IMR-90 (cell line): ENCODE results near the gene NAMPT. TPM values are rescaled to one million over a fixed set of nuclear protein-coding genes. Genes with fewer than 3 reads are reported as not detected.
A peak's percentile ranks its signal among the peaks of the same experiment; 100 is the strongest.

ENCODE experiments used
- ATAC-seq: fragments of 200-7000 bp; cut with Tn5 transposase; 2 replicates; pipeline ENCODE4 v1.9.1; 2020; ENCODE audit warnings: low read depth, mild to moderate bottlenecking, moderate library complexity
- BruUV-seq: library from RNA; stranded (reverse); fragments of 400-500 nt; replicated peaks from 2 replicates; lab custom pipeline; 2021; lab: Mats Ljungman, UMichigan
- CTCF ChIA-PET: fragments of 300-600 bp; formaldehyde crosslinking; extraction: SDS; loops from one replicate; lab custom pipeline; 2021; ENCODE audit warnings: antibody characterized with exemption; lab: Yijun Ruan, JAX
- POLR2A ChIA-PET: fragments of 300-600 bp; sonication (Branson Sonifier 250); formaldehyde crosslinking; loops from one replicate; lab custom pipeline; 2022; ENCODE audit warnings: antibody characterized with exemption; ENCODE audit not compliant: unreplicated experiment; lab: Charles Lee
- DNase-seq: peaks from one replicate; pipeline ENCODE4 v3.0.0; 2013
- H2AFZ ChIP-seq: replicated peaks from 2 replicates; pipeline ENCODE3; 2013; ENCODE audit warnings: low read length, mild to moderate bottlenecking; ENCODE audit not compliant: poor library complexity
- H2AK5ac ChIP-seq: 2 replicates; pipeline ENCODE4 v1.6.1; 2013; ENCODE audit warnings: low read depth, low read length, inconsistent platforms
- H2AK9ac ChIP-seq: replicated peaks from 2 replicates; pipeline ENCODE3; 2013; ENCODE audit warnings: mild to moderate bottlenecking, low read depth, low read length, moderate library complexity; ENCODE audit not compliant: poor library complexity
- H2BK120ac ChIP-seq: 2 replicates; pipeline ENCODE4 v1.6.1; 2013; ENCODE audit warnings: low read depth, low read length, inconsistent platforms
- H2BK15ac ChIP-seq: 3 replicates; pipeline ENCODE4 v1.6.1; 2013; ENCODE audit warnings: low read depth, low read length, inconsistent platforms
- H2BK20ac ChIP-seq: 2 replicates; pipeline ENCODE4 v1.6.1; 2013; ENCODE audit warnings: low read depth, mild to moderate bottlenecking, inconsistent platforms, low read length, moderate library complexity
- H2BK5ac ChIP-seq: 2 replicates; pipeline ENCODE4 v1.6.1; 2013; ENCODE audit warnings: mild to moderate bottlenecking, low read depth, low read length, inconsistent platforms; ENCODE audit not compliant: poor library complexity, severe bottlenecking
- H3K14ac ChIP-seq: replicated peaks from 2 replicates; pipeline ENCODE4 v1.6.1; 2013; ENCODE audit warnings: low read depth, low read length, inconsistent platforms
- H3K18ac ChIP-seq: 2 replicates; pipeline ENCODE4 v1.6.1; 2013; ENCODE audit warnings: low read depth, low read length, control low read depth
- H3K23ac ChIP-seq: 2 replicates; pipeline ENCODE4 v1.6.1; 2013; ENCODE audit warnings: low read depth, low read length, inconsistent platforms
- H3K27ac ChIP-seq: 2 replicates; pipeline ENCODE4 v1.5.1; 2013; ENCODE audit warnings: mild to moderate bottlenecking, control low read depth, low read length; ENCODE audit not compliant: insufficient read depth
- H3K27me3 ChIP-seq: 2 replicates; pipeline ENCODE4 v1.6.1; 2013; ENCODE audit warnings: low read length; ENCODE audit not compliant: control insufficient read depth, insufficient read depth
- H3K36me3 ChIP-seq: 2 replicates; pipeline ENCODE4 v1.6.1; 2013; ENCODE audit warnings: low read length, mixed read lengths; ENCODE audit not compliant: control insufficient read depth, insufficient read depth
- H3K4ac ChIP-seq: 2 replicates; pipeline ENCODE4 v1.6.1; 2013; ENCODE audit warnings: low read depth, low read length, inconsistent platforms
- H3K4me1 ChIP-seq: 2 replicates; pipeline ENCODE4 v1.6.1; 2013; ENCODE audit warnings: low read length, mixed read lengths; ENCODE audit not compliant: control insufficient read depth, insufficient read depth
- H3K4me2 ChIP-seq: 2 replicates; pipeline ENCODE4 v1.6.1; 2013; ENCODE audit warnings: low read depth, mild to moderate bottlenecking, control low read depth, low read length, moderate library complexity
- H3K4me3 ChIP-seq: 2 replicates; pipeline ENCODE4 v1.5.1; 2013; ENCODE audit warnings: low read depth, mild to moderate bottlenecking, control low read depth, low read length, moderate library complexity; ENCODE audit not compliant: insufficient read depth
- H3K56ac ChIP-seq: 2 replicates; pipeline ENCODE4 v1.6.1; 2013; ENCODE audit warnings: low read length, inconsistent platforms; ENCODE audit not compliant: insufficient read depth; ENCODE audit errors: extremely low read depth
- H3K79me1 ChIP-seq, 2 experiments: 2 replicates each; pipeline ENCODE4 v1.6.1; 2013; ENCODE audit warnings: low read length in 2 of 2, inconsistent platforms in 1 of 2, low read depth in 1 of 2
- H3K9ac ChIP-seq: 2 replicates; pipeline ENCODE4 v1.6.1; 2013; ENCODE audit warnings: low read depth, low read length, control low read depth
- H3K9me1 ChIP-seq: 2 replicates; pipeline ENCODE4 v1.6.1; 2013; ENCODE audit warnings: low read length, inconsistent platforms; ENCODE audit not compliant: insufficient read depth
- H3K9me3 ChIP-seq: 2 replicates; pipeline ENCODE4 v1.6.1; 2013; ENCODE audit warnings: low read length; ENCODE audit not compliant: control insufficient read depth, insufficient read depth
- H4K20me1 ChIP-seq: 2 replicates; pipeline ENCODE4 v1.6.1; 2013; ENCODE audit warnings: low read length, inconsistent platforms; ENCODE audit not compliant: insufficient read depth
- H4K5ac ChIP-seq: 2 replicates; pipeline ENCODE4 v1.6.1; 2013; ENCODE audit warnings: mild to moderate bottlenecking, low read depth, low read length, control low read depth
- H4K8ac ChIP-seq, 2 experiments: 2 replicates each; pipeline ENCODE4 v1.6.1; 2013; ENCODE audit warnings: low read depth in 2 of 2, low read length in 2 of 2, control low read depth in 1 of 2, inconsistent platforms in 1 of 2
- H4K91ac ChIP-seq: 2 replicates; pipeline ENCODE4 v1.6.1; 2013; ENCODE audit warnings: low read depth, low read length, inconsistent platforms; ENCODE audit not compliant: insufficient read depth
- BHLHE40 ChIP-seq: fragments of 150-350 bp; IDR thresholded peaks from 2 replicates; pipeline ENCODE4 v1.6.1; 2016; ENCODE audit warnings: mild to moderate bottlenecking, low read depth, low read length
- CEBPB ChIP-seq: IDR thresholded peaks from 2 replicates; pipeline ENCODE4 v1.6.1; 2012; ENCODE audit warnings: low read depth, low read length, improper control_type of control experiment
- MAZ ChIP-seq: IDR thresholded peaks from 2 replicates; pipeline ENCODE4 v1.6.1; 2012; ENCODE audit warnings: low read depth, mild to moderate bottlenecking, low read length, improper control_type of control experiment, moderate library complexity, borderline replicate concordance
- POLR2A ChIP-seq: IDR thresholded peaks from 2 replicates; pipeline ENCODE4 v1.6.1; 2012; ENCODE audit warnings: mild to moderate bottlenecking, low read depth, low read length
- WGBS, 2 experiments: methylation state at CpG; one replicate each; pipeline versions ENCODE4 v1.1.5 to v1.1.7; 2013; ENCODE audit warnings: missing lambda C conversion rate in 2 of 2; ENCODE audit not compliant: insufficient read length in 1 of 2; ENCODE audit errors: extremely low coverage in 2 of 2; 5-methylcytosine and 5-hydroxymethylcytosine counted together
- dilution Hi-C: fragments of 300-500 bp; cut with HindIII; formaldehyde crosslinking; loops from one replicate; pipeline ENCODE4 v1.14.3; 2018; ENCODE audit warnings: low sequenced_read_pairs; ENCODE audit not compliant: unreplicated experiment
- in situ Hi-C: fragments of 300-500 bp; cut with MboI; formaldehyde crosslinking; loops from 3 replicates; pipeline ENCODE4 v1.14.3; 2019; ENCODE audit warnings: low sequenced_read_pairs, inconsistent platforms, mixed read lengths
- intact Hi-C: fragments of 100-400 bp; cut with micrococcal nuclease; formaldehyde crosslinking; loops from 2 replicates; pipeline ENCODE4 v1.10.0; 2022
- polyA plus RNA-seq, 3 experiments: library from polyadenylated mRNA; depleted of rRNA; stranded (reverse); fragments of >200 nt; gene quantifications; 2 replicates each; pipeline ENCODE4 v1.2.3, GENCODE V29; 2012; ENCODE audit warnings: low replicate concordance in 1 of 3
- total RNA-seq: library from RNA; depleted of rRNA; stranded (reverse); fragments of >200 nt; gene quantifications from 2 replicates; pipeline ENCODE4 v1.2.3, GENCODE V29; 2012
- TF ChIP-seq, protein P1 (sequence below): conservative IDR thresholded peaks from 2 replicates; pipeline ENCODE4 v1.5.1; 2012; ENCODE audit warnings: mild to moderate bottlenecking, low read depth, low read length, improper control_type of control experiment

NAMPT gene
- total and polyA plus RNA-seq, 2 of the 4 experiments (the other 2 are of a cell fraction) = 13.3 to 31.7 TPM

DNA sequence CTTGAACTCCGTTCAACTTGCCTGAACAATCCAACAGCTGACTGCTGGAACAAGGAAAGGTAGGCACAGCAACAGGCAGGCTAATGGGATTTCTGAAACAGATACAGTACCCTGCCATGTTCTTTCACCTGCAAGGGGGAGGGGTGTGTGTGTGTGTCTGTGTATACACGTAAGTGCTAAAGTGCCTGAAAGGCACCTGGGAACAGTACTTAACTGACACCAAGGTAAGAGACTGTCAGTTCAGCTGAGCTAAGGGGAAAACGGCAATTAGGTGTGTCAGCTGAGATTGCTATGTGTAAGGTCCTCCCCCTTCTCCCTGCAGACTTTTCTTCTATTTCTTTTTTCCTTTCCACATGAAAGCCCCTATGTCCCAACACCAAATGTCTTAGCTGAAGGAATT, 27.0 kb downstream of the NAMPT start:
- in situ Hi-C loops = no loop called here

More for the DNA sequence above, 27.0 kb downstream of the NAMPT start:
- H2BK15ac ChIP-seq = no peak overlapping the region
- H3K56ac ChIP-seq = no peak overlapping the region
- H4K5ac ChIP-seq = no peak overlapping the region
- H2AK9ac ChIP-seq = no peak overlapping the region
- H4K91ac ChIP-seq = no peak overlapping the region
- no CpG with 5 or more reads among the region's 3 CpGs for WGBS, 2 experiments
- H2BK120ac ChIP-seq = no peak overlapping the region
- no peak overlapping the region for H3K4me2 ChIP-seq
- no peak overlapping the region for H3K4ac ChIP-seq
- no peak overlapping the region for H3K14ac ChIP-seq
- ChIA-PET POLR2A (no interaction called here), CTCF (interaction anchor here (0.6 kb wide), 1 partner anchor 1297 kb away, joined by 7 read pairs; no protein-coding TSS in a partner anchor)
- intact Hi-C loops (no loop called here), dilution Hi-C loops (no loop called here)
- H2BK5ac ChIP-seq = no peak overlapping the region
- no peak overlapping the region for H2BK20ac ChIP-seq
- no peak overlapping the region for H3K4me3 ChIP-seq
- peaks cover 0 to 7% of the 10 kb centered on the region in 2 experiments; a peak in 2 of 4 replicates for H3K79me1 ChIP-seq
- no peak overlapping the region for H3K27ac ChIP-seq
- BruUV-seq = no TSS peak
- no peak overlapping the region for H2AK5ac ChIP-seq
- no peaks in the 10 kb centered on the region for H3K9me1 ChIP-seq
- no peak overlapping the region for H4K8ac ChIP-seq
- ATAC-seq (no peak), DNase-seq (no peak)
- H3K4me1 ChIP-seq = no peaks in the 10 kb centered on the region
- H3K18ac ChIP-seq = no peak overlapping the region
- no peaks in the 10 kb centered on the region for H3K27me3 ChIP-seq
- H3K9ac ChIP-seq = no peak overlapping the region
- H4K20me1 ChIP-seq = no peaks in the 10 kb centered on the region
- no peaks in the 10 kb centered on the region for H3K9me3 ChIP-seq
- no peak overlapping the region for H3K23ac ChIP-seq
- peaks cover 39% of the 10 kb centered on the region for H3K36me3 ChIP-seq
- no peak for TF ChIP-seq BHLHE40
- 0 out of 2 replicates have a peak, but pooled peaks have one; percentile 38 for TF ChIP-seq POLR2A
- TF ChIP-seq, protein P1, sequence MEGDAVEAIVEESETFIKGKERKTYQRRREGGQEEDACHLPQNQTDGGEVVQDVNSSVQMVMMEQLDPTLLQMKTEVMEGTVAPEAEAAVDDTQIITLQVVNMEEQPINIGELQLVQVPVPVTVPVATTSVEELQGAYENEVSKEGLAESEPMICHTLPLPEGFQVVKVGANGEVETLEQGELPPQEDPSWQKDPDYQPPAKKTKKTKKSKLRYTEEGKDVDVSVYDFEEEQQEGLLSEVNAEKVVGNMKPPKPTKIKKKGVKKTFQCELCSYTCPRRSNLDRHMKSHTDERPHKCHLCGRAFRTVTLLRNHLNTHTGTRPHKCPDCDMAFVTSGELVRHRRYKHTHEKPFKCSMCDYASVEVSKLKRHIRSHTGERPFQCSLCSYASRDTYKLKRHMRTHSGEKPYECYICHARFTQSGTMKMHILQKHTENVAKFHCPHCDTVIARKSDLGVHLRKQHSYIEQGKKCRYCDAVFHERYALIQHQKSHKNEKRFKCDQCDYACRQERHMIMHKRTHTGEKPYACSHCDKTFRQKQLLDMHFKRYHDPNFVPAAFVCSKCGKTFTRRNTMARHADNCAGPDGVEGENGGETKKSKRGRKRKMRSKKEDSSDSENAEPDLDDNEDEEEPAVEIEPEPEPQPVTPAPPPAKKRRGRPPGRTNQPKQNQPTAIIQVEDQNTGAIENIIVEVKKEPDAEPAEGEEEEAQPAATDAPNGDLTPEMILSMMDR = no peak
- TF ChIP-seq MAZ = no peak
- TF ChIP-seq CEBPB = no peak
- H2AFZ ChIP-seq = no peak overlapping the region
